SK-N-SH (cell line): ENCODE data around the gene ABCD1. TPM values are rescaled to one million over a fixed set of nuclear protein-coding genes. Genes with fewer than 3 reads are reported as not detected.

ENCODE experiments used
- CTCF ChIA-PET: fragments of 300-600, 350-600 bp; formaldehyde crosslinking; extraction: SDS; loops from one replicate; lab custom pipeline; 2021; lab: Yijun Ruan, JAX
- POLR2A ChIA-PET: fragments of 350-600 bp; sonication (Branson Sonifier 250); formaldehyde crosslinking; extraction: SDS; loops from one replicate; lab custom pipeline; 2020; ENCODE audit warnings: antibody characterized with exemption, inconsistent platforms; lab: Yijun Ruan, JAX
- DNase-seq: peaks from one replicate; pipeline ENCODE4 v3.0.0; 2012
- H2AFZ ChIP-seq: fragments of 200-600 bp; sonication (generic); 2 replicates; pipeline ENCODE4 v1.8.1; 2016; ENCODE audit warnings: antibody characterized with exemption, mild to moderate bottlenecking, low read depth
- H3F3A ChIP-seq: fragments of 200-600 bp; sonication (generic); replicated peaks from 2 replicates; pipeline ENCODE3; 2016; ENCODE audit warnings: antibody characterized with exemption, mild to moderate bottlenecking; ENCODE audit not compliant: insufficient read depth
- H3K27ac ChIP-seq, 2 experiments: fragments of 200-500 bp in 1 of 2; fragments of 200-600 bp in 1 of 2; sonication (Bioruptor generic) in 1 of 2; sonication (generic), shearing (Covaris generic) in 1 of 2; 2 replicates each; pipeline versions ENCODE4 v1.5.1 to v1.6.1; 2014 to 2016; ENCODE audit warnings: low read depth in 2 of 2, inconsistent platforms in 1 of 2, low read length in 1 of 2, mild to moderate bottlenecking in 1 of 2, mixed read lengths in 1 of 2
- H3K27me3 ChIP-seq: fragments of 200-600 bp; sonication (generic), shearing (Covaris generic); 2 replicates; pipeline ENCODE4 v1.6.1; 2016; ENCODE audit warnings: mixed run types; ENCODE audit not compliant: insufficient read depth
- H3K36me3 ChIP-seq, 2 experiments: fragments of 200-500 bp in 1 of 2; fragments of 200-600 bp in 1 of 2; sonication (Bioruptor generic) in 1 of 2; sonication (generic) in 1 of 2; replicated peaks in 1 of 2; 2 replicates each; pipeline versions ENCODE3 to v1.5.1; 2014 to 2016; ENCODE audit warnings: low read length in 1 of 2, mild to moderate bottlenecking in 1 of 2; ENCODE audit not compliant: insufficient read depth in 2 of 2, control insufficient read depth in 1 of 2
- H3K4me1 ChIP-seq, 2 experiments: fragments of 200-500 bp in 1 of 2; fragments of 200-600 bp in 1 of 2; sonication (Bioruptor generic) in 1 of 2; sonication (generic), shearing (Covaris generic) in 1 of 2; 2 replicates each; pipeline versions ENCODE4 v1.5.1 to v1.6.1; 2014 to 2016; ENCODE audit warnings: low read depth in 1 of 2, low read length in 1 of 2, mixed run types in 1 of 2; ENCODE audit not compliant: insufficient read depth in 2 of 2, control insufficient read depth in 1 of 2
- H3K4me2 ChIP-seq: fragments of 200-600 bp; sonication (generic), shearing (Covaris generic); 2 replicates; pipeline ENCODE4 v1.6.1; 2017; ENCODE audit warnings: mixed run types
- H3K4me3 ChIP-seq, 2 experiments: fragments of 200-500 bp in 1 of 2; fragments of 200-600 bp in 1 of 2; sonication (Bioruptor generic) in 1 of 2; sonication (generic), shearing (Covaris generic) in 1 of 2; 2 replicates each; pipeline versions ENCODE4 v1.5.1 to v1.8.1; 2014 to 2016; ENCODE audit warnings: low read depth in 2 of 2, inconsistent platforms in 1 of 2, low read length in 1 of 2, mild to moderate bottlenecking in 1 of 2, mixed read lengths in 1 of 2, moderate library complexity in 1 of 2
- H3K79me2 ChIP-seq: fragments of 200-600 bp; sonication (generic); 2 replicates; pipeline ENCODE4 v1.8.1; 2017; ENCODE audit warnings: mild to moderate bottlenecking; ENCODE audit not compliant: insufficient read depth
- H3K9ac ChIP-seq: fragments of 200-600 bp; sonication (generic); 2 replicates; pipeline ENCODE4 v1.6.1; 2017; ENCODE audit warnings: mixed run types
- H3K9me2 ChIP-seq: fragments of 200-600 bp; sonication (generic); 2 replicates; pipeline ENCODE4 v1.6.1; 2017; ENCODE audit warnings: mixed run types
- H3K9me3 ChIP-seq: fragments of 200-600 bp; sonication (generic); 2 replicates; pipeline ENCODE4 v1.6.1; 2017; ENCODE audit warnings: mixed run types, mild to moderate bottlenecking, moderate library complexity
- H4K20me1 ChIP-seq: fragments of 200-600 bp; sonication (generic); 2 replicates; pipeline ENCODE4 v1.6.1; 2017; ENCODE audit warnings: mild to moderate bottlenecking, mixed run types; ENCODE audit not compliant: insufficient read depth
- ELF1 ChIP-seq: IDR thresholded peaks from 2 replicates; pipeline ENCODE4 v1.4.0; 2012
- EP300 ChIP-seq, 2 experiments: IDR thresholded peaks; 2 replicates each; pipeline versions ENCODE4 v1.4.0 to v1.6.1; 2012; ENCODE audit warnings: borderline replicate concordance in 1 of 2, low read depth in 1 of 2, low read length in 1 of 2
- FOSL2 ChIP-seq: IDR thresholded peaks from 2 replicates; pipeline ENCODE4 v1.4.0; 2012; ENCODE audit warnings: low read depth, mild to moderate bottlenecking, moderate library complexity, borderline replicate concordance
- GATA2 ChIP-seq: sonication (generic); formaldehyde crosslinking; IDR thresholded peaks from 2 replicates; pipeline ENCODE4 v1.5.0; 2020; ENCODE audit warnings: mild to moderate bottlenecking, missing genetic modification reagents
- JUND ChIP-seq: IDR thresholded peaks from 2 replicates; pipeline ENCODE4 v1.4.0; 2012
- MXI1 ChIP-seq: IDR thresholded peaks from 2 replicates; pipeline ENCODE4 v1.6.1; 2012; ENCODE audit warnings: mild to moderate bottlenecking, low read depth, low read length, improper control_type of control experiment
- NFIC ChIP-seq: IDR thresholded peaks from 2 replicates; pipeline ENCODE4 v1.4.0; 2012; ENCODE audit warnings: borderline replicate concordance
- RAD21 ChIP-seq: IDR thresholded peaks from 2 replicates; pipeline ENCODE4 v1.6.1; 2012; ENCODE audit warnings: mild to moderate bottlenecking, low read length
- RCOR1 ChIP-seq: fragments of 150-350 bp; IDR thresholded peaks from 2 replicates; pipeline ENCODE4 v1.6.1; 2017; ENCODE audit warnings: antibody characterized with exemption, low read length
- RXRA ChIP-seq: IDR thresholded peaks from 2 replicates; pipeline ENCODE4 v1.4.0; 2012; ENCODE audit warnings: low read depth, mild to moderate bottlenecking, borderline replicate concordance
- TAF1 ChIP-seq: IDR thresholded peaks from 2 replicates; pipeline ENCODE4 v1.6.1; 2012; ENCODE audit warnings: low read depth, mild to moderate bottlenecking, low read length, moderate library complexity, borderline replicate concordance
- YY1 ChIP-seq: IDR thresholded peaks from 2 replicates; pipeline ENCODE4 v1.4.0; 2012; ENCODE audit warnings: low read depth, mild to moderate bottlenecking
- WGBS: methylation state at CpG from one replicate; pipeline ENCODE4 v1.1.6; 2017; ENCODE audit warnings: low lambda C conversion rate; 5-methylcytosine and 5-hydroxymethylcytosine counted together
- polyA plus RNA-seq, 3 experiments: library from polyadenylated mRNA; depleted of rRNA; stranded (reverse); fragments of >200 nt; gene quantifications; 2 replicates each; pipeline ENCODE4 v1.2.3, GENCODE V29; 2012
- TF ChIP-seq, protein P1 (sequence below): IDR thresholded peaks from 2 replicates; pipeline ENCODE4 v1.4.0; 2012; ENCODE audit warnings: low read depth, borderline replicate concordance
- TF ChIP-seq, protein P2 (sequence below): fragments of 200-600 bp; sonication (generic); IDR thresholded peaks from 2 replicates; pipeline ENCODE4 v1.6.1; 2017; ENCODE audit warnings: antibody characterized with exemption, mild to moderate bottlenecking, moderate library complexity
- TF ChIP-seq, protein P3 (sequence below): IDR thresholded peaks from 2 replicates; pipeline ENCODE4 v1.6.1; 2012; ENCODE audit warnings: mild to moderate bottlenecking, low read depth, low read length, moderate library complexity
- TF ChIP-seq, protein P4 (sequence below): IDR thresholded peaks from 2 replicates; pipeline ENCODE4 v1.4.0; 2012; ENCODE audit warnings: low read depth

ABCD1 gene
- polyA plus RNA-seq, 1 of the 3 experiments (the other 2 are of a cell fraction), result 7.9 TPM

DNA sequence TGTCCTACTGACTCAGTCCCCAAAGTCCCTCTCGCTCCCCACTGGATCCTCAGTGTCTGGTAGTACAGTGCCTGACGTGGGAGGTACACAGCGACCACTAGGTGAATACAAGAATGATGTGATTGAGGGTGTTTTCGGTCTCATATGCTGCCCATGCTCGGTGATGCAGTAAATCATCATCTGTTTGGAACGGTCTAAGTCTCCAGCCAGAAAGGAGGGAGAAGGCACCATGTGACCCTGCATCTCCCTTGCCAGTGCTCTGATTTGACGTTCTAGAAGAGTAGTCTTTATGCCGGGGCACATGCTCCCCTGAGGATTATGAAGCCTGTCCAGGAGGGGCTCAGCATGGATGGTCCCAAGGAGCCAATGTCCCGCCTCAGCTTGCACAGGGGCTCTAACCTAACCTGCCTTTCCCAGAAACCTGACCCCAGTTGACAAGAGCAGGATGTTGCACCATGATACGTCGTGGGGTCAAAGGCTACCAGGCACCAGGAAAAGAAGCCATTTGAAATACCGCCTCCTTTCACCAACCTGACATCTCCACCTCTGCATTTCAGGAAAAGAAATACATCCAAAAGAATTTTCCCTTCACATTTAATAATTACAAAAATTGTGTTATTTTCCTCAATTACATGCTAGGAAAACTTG lies 25.6 kb downstream of the ABCD1 start (continued):
- no peak for TF ChIP-seq FOSL2
- no peak for TF ChIP-seq YY1

DNA sequence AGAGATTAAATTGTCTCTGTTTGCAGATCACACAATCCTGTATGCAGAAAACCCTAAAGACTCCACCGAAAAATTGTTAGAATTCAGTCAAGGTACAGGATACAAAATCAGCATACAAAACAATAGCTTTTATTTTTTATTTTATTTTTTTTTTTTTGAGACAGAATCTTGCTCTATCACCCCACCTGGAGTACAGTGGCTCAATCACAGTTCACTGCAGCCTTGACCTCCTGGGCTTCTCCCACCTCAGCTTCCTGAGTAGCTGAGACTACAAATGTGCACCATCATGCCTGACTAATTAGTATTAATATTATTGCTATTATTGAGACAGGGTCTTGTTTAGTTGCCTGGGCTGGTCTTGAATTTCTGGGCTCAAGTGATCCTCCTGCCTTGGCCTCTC lies 30.5 kb downstream of the ABCD1 start:
- ChIA-PET POLR2A (interaction anchor here (0.7 kb wide), 2 partner anchors 10 to 56 kb away, joined by 3 read pairs; no protein-coding TSS in a partner anchor), CTCF (interaction anchor here (0.6 to 3.4 kb wide), 5 partner anchors 9 to 673 kb away, joined by 3 to 21 read pairs (median 6); partner anchors contain the start of gene PLXNB3)
- Histone ChIP-seq H4K20me1 (no peaks in the 10 kb centered on the region), H3K4me3 (no peak overlapping the region), H3F3A (no peaks in the 10 kb centered on the region), H3K4me2 (no peak overlapping the region), H3K9ac (no peak overlapping the region), H3K36me3 (peaks cover 0 to 7% of the 10 kb centered on the region in 2 experiments), H3K79me2 (no peaks in the 10 kb centered on the region), H3K27me3 (peaks cover 4% of the 10 kb centered on the region; the same call in 1 of the 2 replicates), H3K4me1 (no peaks in the 10 kb centered on the region), H3K27ac (no peak overlapping the region), H2AFZ (no peak overlapping the region), H3K9me2 (no peaks in the 10 kb centered on the region), H3K9me3 (0 out of 2 replicates have a peak, but pooled peaks cover 6% of the 10 kb centered on the region)
- DNase-seq, result no peak
- no peak for TF ChIP-seq MXI1
- TF ChIP-seq EP300 (IDR thresholded peaks at IDR 0.05; ENCODE audit: borderline replicate concordance in 1 of 2, low read depth in 1 of 2, low read length in 1 of 2), result no peak
- WGBS, result 33% methylated on average over 1 of the region's 1 CpG

- H3K4me2 ChIP-seq, result no peak overlapping the region
- no peak for TF ChIP-seq TAF1
- TF ChIP-seq, protein P1, sequence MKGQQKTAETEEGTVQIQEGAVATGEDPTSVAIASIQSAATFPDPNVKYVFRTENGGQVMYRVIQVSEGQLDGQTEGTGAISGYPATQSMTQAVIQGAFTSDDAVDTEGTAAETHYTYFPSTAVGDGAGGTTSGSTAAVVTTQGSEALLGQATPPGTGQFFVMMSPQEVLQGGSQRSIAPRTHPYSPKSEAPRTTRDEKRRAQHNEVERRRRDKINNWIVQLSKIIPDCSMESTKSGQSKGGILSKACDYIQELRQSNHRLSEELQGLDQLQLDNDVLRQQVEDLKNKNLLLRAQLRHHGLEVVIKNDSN, result no peak
- no peak for TF ChIP-seq RXRA
- TF ChIP-seq GATA2, result no peak
- no peak for TF ChIP-seq RCOR1
- TF ChIP-seq, protein P2, sequence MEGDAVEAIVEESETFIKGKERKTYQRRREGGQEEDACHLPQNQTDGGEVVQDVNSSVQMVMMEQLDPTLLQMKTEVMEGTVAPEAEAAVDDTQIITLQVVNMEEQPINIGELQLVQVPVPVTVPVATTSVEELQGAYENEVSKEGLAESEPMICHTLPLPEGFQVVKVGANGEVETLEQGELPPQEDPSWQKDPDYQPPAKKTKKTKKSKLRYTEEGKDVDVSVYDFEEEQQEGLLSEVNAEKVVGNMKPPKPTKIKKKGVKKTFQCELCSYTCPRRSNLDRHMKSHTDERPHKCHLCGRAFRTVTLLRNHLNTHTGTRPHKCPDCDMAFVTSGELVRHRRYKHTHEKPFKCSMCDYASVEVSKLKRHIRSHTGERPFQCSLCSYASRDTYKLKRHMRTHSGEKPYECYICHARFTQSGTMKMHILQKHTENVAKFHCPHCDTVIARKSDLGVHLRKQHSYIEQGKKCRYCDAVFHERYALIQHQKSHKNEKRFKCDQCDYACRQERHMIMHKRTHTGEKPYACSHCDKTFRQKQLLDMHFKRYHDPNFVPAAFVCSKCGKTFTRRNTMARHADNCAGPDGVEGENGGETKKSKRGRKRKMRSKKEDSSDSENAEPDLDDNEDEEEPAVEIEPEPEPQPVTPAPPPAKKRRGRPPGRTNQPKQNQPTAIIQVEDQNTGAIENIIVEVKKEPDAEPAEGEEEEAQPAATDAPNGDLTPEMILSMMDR, result no peak
- TF ChIP-seq YY1, result no peak
- TF ChIP-seq NFIC, result no peak
- TF ChIP-seq ELF1, result no peak
- TF ChIP-seq, protein P3, sequence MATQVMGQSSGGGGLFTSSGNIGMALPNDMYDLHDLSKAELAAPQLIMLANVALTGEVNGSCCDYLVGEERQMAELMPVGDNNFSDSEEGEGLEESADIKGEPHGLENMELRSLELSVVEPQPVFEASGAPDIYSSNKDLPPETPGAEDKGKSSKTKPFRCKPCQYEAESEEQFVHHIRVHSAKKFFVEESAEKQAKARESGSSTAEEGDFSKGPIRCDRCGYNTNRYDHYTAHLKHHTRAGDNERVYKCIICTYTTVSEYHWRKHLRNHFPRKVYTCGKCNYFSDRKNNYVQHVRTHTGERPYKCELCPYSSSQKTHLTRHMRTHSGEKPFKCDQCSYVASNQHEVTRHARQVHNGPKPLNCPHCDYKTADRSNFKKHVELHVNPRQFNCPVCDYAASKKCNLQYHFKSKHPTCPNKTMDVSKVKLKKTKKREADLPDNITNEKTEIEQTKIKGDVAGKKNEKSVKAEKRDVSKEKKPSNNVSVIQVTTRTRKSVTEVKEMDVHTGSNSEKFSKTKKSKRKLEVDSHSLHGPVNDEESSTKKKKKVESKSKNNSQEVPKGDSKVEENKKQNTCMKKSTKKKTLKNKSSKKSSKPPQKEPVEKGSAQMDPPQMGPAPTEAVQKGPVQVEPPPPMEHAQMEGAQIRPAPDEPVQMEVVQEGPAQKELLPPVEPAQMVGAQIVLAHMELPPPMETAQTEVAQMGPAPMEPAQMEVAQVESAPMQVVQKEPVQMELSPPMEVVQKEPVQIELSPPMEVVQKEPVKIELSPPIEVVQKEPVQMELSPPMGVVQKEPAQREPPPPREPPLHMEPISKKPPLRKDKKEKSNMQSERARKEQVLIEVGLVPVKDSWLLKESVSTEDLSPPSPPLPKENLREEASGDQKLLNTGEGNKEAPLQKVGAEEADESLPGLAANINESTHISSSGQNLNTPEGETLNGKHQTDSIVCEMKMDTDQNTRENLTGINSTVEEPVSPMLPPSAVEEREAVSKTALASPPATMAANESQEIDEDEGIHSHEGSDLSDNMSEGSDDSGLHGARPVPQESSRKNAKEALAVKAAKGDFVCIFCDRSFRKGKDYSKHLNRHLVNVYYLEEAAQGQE, result no peak
- no peak for TF ChIP-seq RAD21
- TF ChIP-seq JUND, result no peak
- TF ChIP-seq, protein P4, sequence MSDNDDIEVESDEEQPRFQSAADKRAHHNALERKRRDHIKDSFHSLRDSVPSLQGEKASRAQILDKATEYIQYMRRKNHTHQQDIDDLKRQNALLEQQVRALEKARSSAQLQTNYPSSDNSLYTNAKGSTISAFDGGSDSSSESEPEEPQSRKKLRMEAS, result no peak
- TF ChIP-seq, all 33 proteins: peak for 0
- Histone ChIP-seq H4K20me1 (peaks cover 6% of the 10 kb centered on the region; the same call in 1 of the 2 replicates), H3K36me3 (no peaks in the 10 kb centered on the region), H3F3A (no peaks in the 10 kb centered on the region), H2AFZ (no peak overlapping the region), H3K4me3 (no peak overlapping the region), H3K9ac (no peak overlapping the region), H3K9me2 (no peaks in the 10 kb centered on the region), H3K27me3 (no peaks in the 10 kb centered on the region), H3K4me1 (peaks cover 2 to 27% of the 10 kb centered on the region in 2 experiments; a peak in 1 of 4 replicates), H3K27ac (no peak overlapping the region), H3K9me3 (no peaks in the 10 kb centered on the region), H3K79me2 (peaks cover 6% of the 10 kb centered on the region; the same call in 1 of the 2 replicates)
- ChIA-PET CTCF (interaction anchor here (1.4 to 10.2 kb wide), 2 partner anchors 20 to 187 kb away, joined by 4 to 134 read pairs; partner anchors contain the start of gene RENBP), POLR2A (no interaction called here)
- WGBS, result 59% methylated on average over 15 of the region's 15 CpGs
- DNase-seq, result no peak
Observed at GRCh38 chrX:153761863-153762262, 37.2 kb downstream of the ABCD1 start.
